ENCODE measurements around the gene CHIC2. TPM values are rescaled to one million over a fixed set of nuclear protein-coding genes. Genes with fewer than 3 reads are reported as not detected.
A peak's percentile ranks its signal among the peaks of the same experiment; 100 is the strongest.
"Not testable (repeated sequence)": the region's sequence is repeated elsewhere in the genome, so short reads cannot be mapped to it uniquely, and the experiment has no call there.

CHIC2 gene
- polyA plus RNA-seq, 3 donors = 23.1 to 83.3 (median 73.4) TPM

DNA sequence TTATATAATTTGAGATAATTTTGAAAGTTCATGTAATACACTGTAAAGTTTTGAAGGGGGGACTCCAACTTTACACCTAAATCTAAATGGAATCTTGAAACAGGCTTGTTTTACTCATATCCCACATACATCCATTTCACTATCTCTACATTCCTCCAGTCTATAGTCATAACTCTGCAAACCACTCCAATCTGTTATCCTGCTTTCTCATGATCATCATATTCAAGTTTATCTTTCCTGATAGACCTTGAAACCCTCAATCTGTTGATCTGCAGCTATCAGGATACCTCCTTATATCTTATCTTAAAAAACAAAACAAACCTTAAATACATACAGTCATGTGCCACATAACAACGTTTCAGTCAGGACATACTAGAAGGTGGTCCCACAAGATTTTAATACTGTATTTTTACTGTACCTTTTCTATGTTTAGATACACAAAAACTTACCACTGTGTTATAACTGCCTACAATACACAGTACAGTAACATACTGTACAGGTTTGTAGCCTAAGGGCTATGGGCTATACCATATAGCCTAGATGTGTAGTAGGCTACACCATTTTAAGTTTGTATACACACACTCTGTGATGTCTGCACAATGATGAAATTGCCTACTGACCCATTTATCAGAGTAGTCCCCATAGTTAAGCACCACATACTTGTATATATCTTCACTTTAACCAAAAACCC, 14.0 kb downstream of the CHIC2 start:
- Histone ChIP-seq H3K27me3 (ENCODE audit: control insufficient read depth in 2 of 2, insufficient read depth in 2 of 2, low read length in 2 of 2) (no peaks in the 10 kb centered on the region), H3K9ac (ENCODE audit: insufficient read depth, low read length, poor library complexity, severe bottlenecking) (no peak overlapping the region), H2AFZ (ENCODE audit: insufficient read depth, low read depth, low read length, poor library complexity, severe bottlenecking) (no peak overlapping the region), H3K36me3 (replicated peaks in 1 of 2; ENCODE audit: control insufficient read depth in 1 of 2, insufficient read depth in 2 of 2, low read length in 2 of 2) (peaks cover 13 to 17% of the 10 kb centered on the region in 2 donors), H3K9me3 (replicated peaks in 1 of 2; ENCODE audit: control insufficient read depth in 1 of 2, insufficient read depth in 1 of 2, low read length in 2 of 2) (no peaks in the 10 kb centered on the region), H3K4me1 (ENCODE audit: control insufficient read depth in 1 of 2, insufficient read depth in 2 of 2, low read length in 2 of 2) (peaks cover 0 to 10% of the 10 kb centered on the region in 2 donors), H3K4me3 (replicated peaks in 1 of 3; ENCODE audit: low read depth in 2 of 3, low read length in 3 of 3) (no peak overlapping the region), H3K27ac (ENCODE audit: low read depth in 1 of 2, low read length in 2 of 2) (no peak overlapping the region), H3K4me2 (replicated peaks; ENCODE audit: extremely low read depth, low read length, poor library complexity, severe bottlenecking) (no peak overlapping the region), H4K20me1 (ENCODE audit: insufficient read depth, low read length) (peaks cover 76% of the 10 kb centered on the region), H3K79me2 (ENCODE audit: insufficient read depth, low read length) (peaks cover 76% of the 10 kb centered on the region)
- intact Hi-C loops (cut with micrococcal nuclease) = no loop called here
- no peak for DNase-seq
- no peak overlapping the region for H3K4me3 Mint-ChIP-seq
- no peaks in the 10 kb centered on the region for H3K27me3 Mint-ChIP-seq (ENCODE audit: low read depth in 3 of 3)
- peak overlapping the region in 2 of 7 donors; percentile 23 to 48 for H3K27ac Mint-ChIP-seq
- WGBS (ENCODE audit: insufficient coverage) = no CpG with 5 or more reads among the region's 1 CpG
- H3K4me1 Mint-ChIP-seq = peaks cover 25% of the 10 kb centered on the region
- H3K36me3 Mint-ChIP-seq = peaks cover 12 to 25% of the 10 kb centered on the region in 2 donors
- TF ChIP-seq, protein P1, sequence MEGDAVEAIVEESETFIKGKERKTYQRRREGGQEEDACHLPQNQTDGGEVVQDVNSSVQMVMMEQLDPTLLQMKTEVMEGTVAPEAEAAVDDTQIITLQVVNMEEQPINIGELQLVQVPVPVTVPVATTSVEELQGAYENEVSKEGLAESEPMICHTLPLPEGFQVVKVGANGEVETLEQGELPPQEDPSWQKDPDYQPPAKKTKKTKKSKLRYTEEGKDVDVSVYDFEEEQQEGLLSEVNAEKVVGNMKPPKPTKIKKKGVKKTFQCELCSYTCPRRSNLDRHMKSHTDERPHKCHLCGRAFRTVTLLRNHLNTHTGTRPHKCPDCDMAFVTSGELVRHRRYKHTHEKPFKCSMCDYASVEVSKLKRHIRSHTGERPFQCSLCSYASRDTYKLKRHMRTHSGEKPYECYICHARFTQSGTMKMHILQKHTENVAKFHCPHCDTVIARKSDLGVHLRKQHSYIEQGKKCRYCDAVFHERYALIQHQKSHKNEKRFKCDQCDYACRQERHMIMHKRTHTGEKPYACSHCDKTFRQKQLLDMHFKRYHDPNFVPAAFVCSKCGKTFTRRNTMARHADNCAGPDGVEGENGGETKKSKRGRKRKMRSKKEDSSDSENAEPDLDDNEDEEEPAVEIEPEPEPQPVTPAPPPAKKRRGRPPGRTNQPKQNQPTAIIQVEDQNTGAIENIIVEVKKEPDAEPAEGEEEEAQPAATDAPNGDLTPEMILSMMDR (IDR thresholded peaks at IDR 0.05) = no peak
- H3K9me3 Mint-ChIP-seq = peaks cover 0 to 4% (median 0%) of the 10 kb centered on the region in 7 donors

DNA sequence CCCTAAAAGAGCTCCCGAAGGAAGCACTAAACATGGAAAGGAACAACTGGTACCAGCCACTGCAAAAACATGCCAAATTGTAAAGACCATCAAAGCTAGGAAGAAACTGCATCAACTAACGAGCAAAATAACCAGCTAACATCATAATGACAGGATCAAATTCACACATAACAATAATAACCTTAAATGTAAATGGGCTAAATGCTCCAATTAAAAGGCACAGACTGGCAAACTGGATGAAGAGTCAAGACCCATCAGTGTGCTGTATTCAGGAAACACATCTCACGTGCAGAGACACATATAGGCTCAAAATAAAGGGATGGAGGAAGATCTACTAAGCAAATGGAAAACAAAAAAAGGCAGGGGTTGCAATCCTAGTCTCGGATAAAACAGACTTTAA, 20.8 kb downstream of the CHIC2 start:
- H3K4me2 ChIP-seq (replicated peaks; ENCODE audit: extremely low read depth, low read length, poor library complexity, severe bottlenecking); H2AFZ ChIP-seq (ENCODE audit: insufficient read depth, low read depth, low read length, poor library complexity, severe bottlenecking); H3K27ac ChIP-seq (ENCODE audit: low read depth in 1 of 2, low read length in 2 of 2); H3K4me1 Mint-ChIP-seq; H3K9me3 ChIP-seq (replicated peaks in 1 of 2; ENCODE audit: control insufficient read depth in 1 of 2, insufficient read depth in 1 of 2, low read length in 2 of 2); H3K4me3 Mint-ChIP-seq; DNase-seq; H3K9me3 Mint-ChIP-seq; intact Hi-C loops (cut with micrococcal nuclease); H3K4me3 ChIP-seq (replicated peaks in 1 of 3; ENCODE audit: low read depth in 2 of 3, low read length in 3 of 3); H3K27me3 ChIP-seq (ENCODE audit: control insufficient read depth in 2 of 2, insufficient read depth in 2 of 2, low read length in 2 of 2); H3K4me1 ChIP-seq (ENCODE audit: control insufficient read depth in 1 of 2, insufficient read depth in 2 of 2, low read length in 2 of 2); H3K9ac ChIP-seq (ENCODE audit: insufficient read depth, low read length, poor library complexity, severe bottlenecking); H3K27me3 Mint-ChIP-seq (ENCODE audit: low read depth in 3 of 3): not testable (repeated sequence)
- H3K36me3 ChIP-seq (replicated peaks in 1 of 2; ENCODE audit: control insufficient read depth in 1 of 2, insufficient read depth in 2 of 2, low read length in 2 of 2) = peaks cover 14 to 43% of the 10 kb centered on the region in 2 donors
- H4K20me1 ChIP-seq (ENCODE audit: insufficient read depth, low read length) = peaks cover 56% of the 10 kb centered on the region
- peaks cover 50% of the 10 kb centered on the region for H3K79me2 ChIP-seq (ENCODE audit: insufficient read depth, low read length)
- Mint-ChIP-seq H3K27ac (peak overlapping the region in 1 of 7 donors; percentile 72), H3K36me3 (peaks cover 44 to 67% of the 10 kb centered on the region in 2 donors)
- no CpG with 5 or more reads among the region's 4 CpGs for WGBS (ENCODE audit: insufficient coverage)

Data from CD14-positive monocyte (primary cell).